GM10266 (cell line): ENCODE data around the gene CPA3.

Experiments
- DNase-seq: peaks from one replicate; pipeline ENCODE4 v3.0.0; 2012; ENCODE audit errors: extremely low spot score
- TF ChIP-seq, protein P1 (sequence below): IDR thresholded peaks from 2 replicates; pipeline ENCODE4 v1.5.1; 2012; ENCODE audit warnings: mild to moderate bottlenecking, low read depth; ENCODE audit not compliant: control insufficient read depth, insufficient read depth; ENCODE audit errors: missing control alignments

The CPA3 gene

GRCh38 chr3:148878095-148878494 lies 13.0 kb downstream of the CPA3 start:
- TF ChIP-seq, protein P1, sequence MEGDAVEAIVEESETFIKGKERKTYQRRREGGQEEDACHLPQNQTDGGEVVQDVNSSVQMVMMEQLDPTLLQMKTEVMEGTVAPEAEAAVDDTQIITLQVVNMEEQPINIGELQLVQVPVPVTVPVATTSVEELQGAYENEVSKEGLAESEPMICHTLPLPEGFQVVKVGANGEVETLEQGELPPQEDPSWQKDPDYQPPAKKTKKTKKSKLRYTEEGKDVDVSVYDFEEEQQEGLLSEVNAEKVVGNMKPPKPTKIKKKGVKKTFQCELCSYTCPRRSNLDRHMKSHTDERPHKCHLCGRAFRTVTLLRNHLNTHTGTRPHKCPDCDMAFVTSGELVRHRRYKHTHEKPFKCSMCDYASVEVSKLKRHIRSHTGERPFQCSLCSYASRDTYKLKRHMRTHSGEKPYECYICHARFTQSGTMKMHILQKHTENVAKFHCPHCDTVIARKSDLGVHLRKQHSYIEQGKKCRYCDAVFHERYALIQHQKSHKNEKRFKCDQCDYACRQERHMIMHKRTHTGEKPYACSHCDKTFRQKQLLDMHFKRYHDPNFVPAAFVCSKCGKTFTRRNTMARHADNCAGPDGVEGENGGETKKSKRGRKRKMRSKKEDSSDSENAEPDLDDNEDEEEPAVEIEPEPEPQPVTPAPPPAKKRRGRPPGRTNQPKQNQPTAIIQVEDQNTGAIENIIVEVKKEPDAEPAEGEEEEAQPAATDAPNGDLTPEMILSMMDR = no peak
- DNase-seq = no peak

- no peak for DNase-seq
Observed at GRCh38 chr3:148879256-148879655, 14.2 kb downstream of the CPA3 start.

GRCh38 chr3:148880681-148881080 lies 15.6 kb downstream of the CPA3 start:
- TF ChIP-seq, protein P1 = peak; percentile 16
- DNase-seq = no peak

More at GRCh38 chr3:148879256-148879655, 14.2 kb downstream of the CPA3 start:
- TF ChIP-seq, protein P1 = no peak

DNA sequence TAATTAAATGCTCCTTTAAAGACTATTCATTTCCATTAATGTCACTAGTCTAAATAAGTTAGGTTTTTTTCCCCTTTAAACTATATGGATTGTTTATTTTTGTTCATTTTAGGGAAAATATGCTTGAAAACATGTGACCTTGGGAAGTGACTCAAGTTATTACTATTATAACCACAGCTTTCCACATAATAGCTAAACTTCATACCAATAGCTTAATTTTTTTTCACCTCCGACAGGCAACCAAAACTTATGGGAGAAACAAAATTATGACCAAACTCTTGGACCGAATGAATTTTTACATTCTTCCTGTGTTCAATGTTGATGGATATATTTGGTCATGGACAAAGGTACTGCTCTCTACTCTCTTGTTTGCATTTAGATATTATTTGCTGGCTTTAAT lies 16.2 kb downstream of the CPA3 start:
- TF ChIP-seq, protein P1 = no peak
- no peak for DNase-seq

DNA sequence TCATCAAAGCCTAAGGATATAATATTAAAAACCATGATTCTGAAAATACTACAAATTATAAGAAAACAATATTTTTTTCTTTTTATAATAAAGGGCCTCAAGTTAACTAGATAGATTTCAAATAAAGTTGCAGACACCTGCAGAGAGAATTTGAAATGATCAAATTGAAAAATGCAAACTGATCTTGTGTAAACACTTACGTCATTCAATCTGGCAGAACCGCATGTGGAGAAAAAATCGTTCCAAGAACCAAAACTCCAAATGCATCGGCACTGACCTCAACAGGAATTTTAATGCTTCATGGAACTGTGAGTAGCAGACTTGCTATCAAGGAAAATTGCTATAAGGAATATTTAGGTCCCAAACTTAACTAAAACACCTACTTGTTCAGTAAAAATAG lies 17.2 kb downstream of the CPA3 start:
- no peak for DNase-seq
- TF ChIP-seq, protein P1 = no peak

GRCh38 chr3:148883163-148883562 lies 18.1 kb downstream of the CPA3 start:
- TF ChIP-seq, protein P1 = no peak
- no peak for DNase-seq

- DNase-seq = no peak
- TF ChIP-seq, protein P1 = no peak
Observed at GRCh38 chr3:148884261-148884660, 19.2 kb downstream of the CPA3 start.
